Tibial nerve (tissue), 3 donors: ENCODE measurements around the gene TPRX2.

Experiments used
- CTCF ChIP-seq, 5 experiments: fragments of 200-600 bp in 3 of 5; fragments of 450-650 bp in 2 of 5; sonication (generic) in 3 of 5; IDR thresholded peaks; one replicate each; pipeline ENCODE4 v1.5.1; 2016 to 2019; ENCODE audit warnings: antibody characterized with exemption in 5 of 5, mild to moderate bottlenecking in 3 of 5, moderate library complexity in 2 of 5
- POLR2A ChIP-seq, 2 donors: fragments of 450-650 bp; IDR thresholded peaks; one replicate each; pipeline ENCODE4 v1.6.1; 2017; ENCODE audit warnings: antibody characterized with exemption in 2 of 2, mild to moderate bottlenecking in 2 of 2, moderate library complexity in 2 of 2

- TF ChIP-seq CTCF (IDR thresholded peaks at IDR 0.05), result no peak
- TF ChIP-seq POLR2A (IDR thresholded peaks at IDR 0.05), result no peak
Observed at GRCh38 chr19:47848425-47848822, 10.6 kb upstream of the TPRX2 start.
